GM23338 (cell line): Measurements from ENCODE around the gene SAMD11. TPM values are rescaled to one million over a fixed set of nuclear protein-coding genes. Genes with fewer than 3 reads are reported as not detected.

Source experiments
- ATAC-seq: fragments of 200-7000 bp; cut with Tn5 transposase; 3 replicates; pipeline ENCODE4 v1.9.1; 2020
- DNase-seq: peaks from one replicate; pipeline ENCODE4 v3.0.0-alpha.2; 2015; ENCODE audit warnings: low spot score
- H2AFZ ChIP-seq: fragments of 200-600 bp; sonication (generic); 2 replicates; pipeline ENCODE4 v1.8.0; 2016; ENCODE audit warnings: antibody characterized with exemption, mild to moderate bottlenecking, moderate library complexity
- H3F3A ChIP-seq: fragments of 200-600 bp; sonication (generic); replicated peaks from 2 replicates; pipeline ENCODE4 v1.8.0; 2017; ENCODE audit warnings: antibody characterized with exemption, mixed run types, low read depth
- H3K27ac ChIP-seq: fragments of 200-600 bp; sonication (generic); 2 replicates; pipeline ENCODE4 v1.6.1; 2016; ENCODE audit warnings: low read depth
- H3K27me3 ChIP-seq: fragments of 200-600 bp; sonication (generic); 2 replicates; pipeline ENCODE4 v1.8.0; 2016; ENCODE audit warnings: mild to moderate bottlenecking, mixed run types, moderate library complexity; ENCODE audit not compliant: insufficient read depth
- H3K36me3 ChIP-seq: fragments of 200-600 bp; sonication (generic); 2 replicates; pipeline ENCODE4 v1.8.0; 2016; ENCODE audit warnings: mild to moderate bottlenecking; ENCODE audit not compliant: insufficient read depth
- H3K4me1 ChIP-seq: fragments of 200-600 bp; sonication (generic); 2 replicates; pipeline ENCODE4 v1.8.0; 2016; ENCODE audit warnings: mild to moderate bottlenecking, moderate library complexity; ENCODE audit not compliant: insufficient read depth
- H3K4me2 ChIP-seq: fragments of 200-600 bp; sonication (generic); 2 replicates; pipeline ENCODE4 v1.7.1; 2017; ENCODE audit warnings: mixed run types
- H3K4me3 ChIP-seq: fragments of 200-600 bp; sonication (generic); 2 replicates; pipeline ENCODE4 v1.6.1; 2016; ENCODE audit warnings: mixed run types
- H3K79me2 ChIP-seq: fragments of 200-600 bp; sonication (generic); replicated peaks from 2 replicates; pipeline ENCODE4 v1.8.0; 2017; ENCODE audit warnings: mild to moderate bottlenecking; ENCODE audit not compliant: insufficient read depth
- H3K9me2 ChIP-seq: fragments of 200-600 bp; sonication (generic); 2 replicates; pipeline ENCODE4 v1.8.0; 2017; ENCODE audit not compliant: insufficient read depth
- H4K20me1 ChIP-seq: fragments of 200-600 bp; sonication (generic); replicated peaks from 2 replicates; pipeline ENCODE4 v1.8.0; 2017; ENCODE audit warnings: mild to moderate bottlenecking; ENCODE audit not compliant: insufficient read depth
- H3K27ac Mint-ChIP-seq: 2 replicates; pipeline ENCODE4 v1.8.0; 2020; ENCODE audit warnings: inconsistent platforms, mild to moderate bottlenecking, moderate library complexity, mixed read lengths
- H3K27me3 Mint-ChIP-seq: 3 replicates; pipeline ENCODE4 v1.8.0; 2022; ENCODE audit warnings: low read depth, mild to moderate bottlenecking, moderate library complexity, mixed read lengths, inconsistent platforms; ENCODE audit not compliant: insufficient read depth, poor library complexity
- H3K36me3 Mint-ChIP-seq: 3 replicates; pipeline ENCODE4 v1.8.0; 2021; ENCODE audit warnings: low read depth, mild to moderate bottlenecking, inconsistent platforms, moderate library complexity, mixed read lengths
- H3K4me1 Mint-ChIP-seq: 3 replicates; pipeline ENCODE4 v1.8.0; 2020; ENCODE audit warnings: mild to moderate bottlenecking, inconsistent platforms, mixed read lengths
- H3K4me3 Mint-ChIP-seq: 3 replicates; pipeline ENCODE4 v1.8.0; 2021; ENCODE audit warnings: moderate library complexity, mild to moderate bottlenecking, inconsistent platforms, mixed read lengths
- H3K9me3 Mint-ChIP-seq: 3 replicates; pipeline ENCODE4 v1.8.0; 2020; ENCODE audit warnings: moderate library complexity, mild to moderate bottlenecking, inconsistent platforms, mixed read lengths
- CREB1 ChIP-seq: fragments of 250-450 bp; sonication (Bioruptor Pico); IDR thresholded peaks from 2 replicates; pipeline ENCODE4 v1.5.0; 2020; ENCODE audit warnings: low read depth, mild to moderate bottlenecking, moderate library complexity
- EZH2 ChIP-seq: fragments of 200-600 bp; sonication (generic); IDR thresholded peaks from one replicate; pipeline ENCODE4 v1.8.0; 2017; ENCODE audit warnings: antibody characterized with exemption, mild to moderate bottlenecking, low read depth; ENCODE audit not compliant: unreplicated experiment
- EZH2phosphoT487 ChIP-seq: fragments of 200-600 bp; sonication (generic); IDR thresholded peaks from one replicate; pipeline ENCODE4 v1.8.1; 2018; ENCODE audit warnings: antibody characterized with exemption; ENCODE audit not compliant: unreplicated experiment
- JUNB ChIP-seq: IDR thresholded peaks from one replicate; pipeline ENCODE4 v1.6.1; 2016; ENCODE audit warnings: antibody characterized with exemption; ENCODE audit not compliant: unreplicated experiment
- NANOG ChIP-seq: IDR thresholded peaks from 2 replicates; pipeline ENCODE4 v1.6.1; 2016; ENCODE audit warnings: antibody characterized with exemption, borderline replicate concordance
- POLR2AphosphoS5 ChIP-seq: IDR thresholded peaks from 2 replicates; pipeline ENCODE4 v1.6.1; 2016; ENCODE audit warnings: antibody characterized with exemption, low read depth
- STAT1 ChIP-seq: IDR thresholded peaks from one replicate; pipeline ENCODE4 v1.6.1; 2016; ENCODE audit warnings: antibody characterized with exemption; ENCODE audit not compliant: unreplicated experiment
- ZNF114 ChIP-seq: fragments of 250-450 bp; sonication (Bioruptor Pico); IDR thresholded peaks from 2 replicates; pipeline ENCODE4 v1.5.0; 2020; ENCODE audit warnings: mild to moderate bottlenecking, moderate library complexity
- ZNF331 ChIP-seq: fragments of 250-450 bp; sonication (Bioruptor Pico); IDR thresholded peaks from 2 replicates; pipeline ENCODE4 v1.5.0; 2020; ENCODE audit warnings: low read depth, mild to moderate bottlenecking, moderate library complexity
- polyA plus RNA-seq: library from polyadenylated mRNA; unstranded; fragments of >200 nt; fragmentation: Nextera tagmentation; extraction: Ambion mirVana; gene quantifications from 2 replicates; pipeline ENCODE4 v1.2.1, GENCODE V29; 2016
- total RNA-seq: library from RNA; depleted of rRNA; stranded (reverse); fragments of >200 nt; shearing (Covaris generic); gene quantifications from 2 replicates; pipeline ENCODE4 v1.2.3, GENCODE V29; 2014
- TF ChIP-seq, protein P1 (sequence below), 2 experiments: fragments of 200-600 bp in 1 of 2; sonication (generic) in 1 of 2; conservative IDR thresholded peaks; 2 replicates each; pipeline versions ENCODE4 v1.5.1 to v1.6.1; 2016 to 2017; ENCODE audit warnings: antibody characterized with exemption in 2 of 2, low read depth in 2 of 2, mild to moderate bottlenecking in 2 of 2, moderate library complexity in 1 of 2
- TF ChIP-seq, protein P2 (sequence below): IDR thresholded peaks from 2 replicates; pipeline ENCODE4 v1.6.1; 2016; ENCODE audit warnings: antibody characterized with exemption
- TF ChIP-seq, protein P3 (sequence below): fragments of 250-450 bp; sonication (Bioruptor Pico); IDR thresholded peaks from 2 replicates; pipeline ENCODE4 v1.5.0; 2020; ENCODE audit warnings: mild to moderate bottlenecking, moderate library complexity
- TF ChIP-seq, protein P4 (sequence below): IDR thresholded peaks from one replicate; pipeline ENCODE4 v1.6.1; 2018; ENCODE audit warnings: antibody characterized with exemption; ENCODE audit not compliant: unreplicated experiment

The SAMD11 gene
- total and polyA plus RNA-seq, 2 experiments from 2014 or later: 0.14 to 0.40 TPM

DNA sequence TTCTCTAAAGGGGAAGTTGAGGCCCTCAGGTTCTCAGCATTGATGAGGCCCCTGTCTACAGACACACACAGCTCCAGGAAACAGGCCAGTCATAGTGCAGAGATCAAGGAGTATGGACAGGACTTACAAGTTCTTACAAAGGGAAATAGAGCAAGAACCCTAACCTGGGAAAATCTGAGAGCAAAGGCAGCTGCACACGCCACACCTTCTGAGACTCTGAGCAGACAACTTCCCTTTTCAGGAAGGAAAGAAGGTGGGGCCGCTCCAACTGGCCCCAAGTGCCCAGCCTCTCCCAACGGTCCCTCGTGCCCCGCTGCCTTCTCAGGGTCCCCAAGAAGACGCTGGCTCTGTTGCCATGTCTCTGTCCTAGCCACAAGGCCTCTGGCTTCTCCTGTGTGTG lies 31.8 kb downstream of the SAMD11 start:
- H3K4me3 Mint-ChIP-seq: no peak overlapping the region
- H3K36me3 ChIP-seq: peaks cover 18% of the 10 kb centered on the region
- DNase-seq: no peak

More for the DNA sequence above, 31.8 kb downstream of the SAMD11 start:
- Histone ChIP-seq H3K27ac (no peak overlapping the region), H3K4me3 (no peak overlapping the region), H3K9me2 (no peaks in the 10 kb centered on the region), H2AFZ (no peak overlapping the region), H3K27me3 (peaks cover 11% of the 10 kb centered on the region), H3F3A (no peaks in the 10 kb centered on the region), H4K20me1 (peaks cover 4% of the 10 kb centered on the region; the same call in 1 of the 2 replicates), H3K4me1 (no peaks in the 10 kb centered on the region; the same call in 1 of the 2 replicates), H3K79me2 (peaks cover 18% of the 10 kb centered on the region), H3K4me2 (no peak overlapping the region)
- Mint-ChIP-seq H3K27ac (no peak overlapping the region), H3K36me3 (peaks cover 55% of the 10 kb centered on the region), H3K27me3 (peaks cover 25% of the 10 kb centered on the region), H3K4me1 (peaks cover 8% of the 10 kb centered on the region), H3K9me3 (no peaks in the 10 kb centered on the region; the same call in 2 of the 3 replicates)
- ATAC-seq: no peak
- TF ChIP-seq EZH2phosphoT487 (no peak), STAT1 (no peak), CREB1 (no peak), NANOG (no peak), ZNF114 (CRISPR knock-in tag) (no peak), EZH2 (no peak), JUNB (no peak), POLR2AphosphoS5 (no peak), ZNF331 (CRISPR knock-in tag) (no peak)
- TF ChIP-seq, protein P1, sequence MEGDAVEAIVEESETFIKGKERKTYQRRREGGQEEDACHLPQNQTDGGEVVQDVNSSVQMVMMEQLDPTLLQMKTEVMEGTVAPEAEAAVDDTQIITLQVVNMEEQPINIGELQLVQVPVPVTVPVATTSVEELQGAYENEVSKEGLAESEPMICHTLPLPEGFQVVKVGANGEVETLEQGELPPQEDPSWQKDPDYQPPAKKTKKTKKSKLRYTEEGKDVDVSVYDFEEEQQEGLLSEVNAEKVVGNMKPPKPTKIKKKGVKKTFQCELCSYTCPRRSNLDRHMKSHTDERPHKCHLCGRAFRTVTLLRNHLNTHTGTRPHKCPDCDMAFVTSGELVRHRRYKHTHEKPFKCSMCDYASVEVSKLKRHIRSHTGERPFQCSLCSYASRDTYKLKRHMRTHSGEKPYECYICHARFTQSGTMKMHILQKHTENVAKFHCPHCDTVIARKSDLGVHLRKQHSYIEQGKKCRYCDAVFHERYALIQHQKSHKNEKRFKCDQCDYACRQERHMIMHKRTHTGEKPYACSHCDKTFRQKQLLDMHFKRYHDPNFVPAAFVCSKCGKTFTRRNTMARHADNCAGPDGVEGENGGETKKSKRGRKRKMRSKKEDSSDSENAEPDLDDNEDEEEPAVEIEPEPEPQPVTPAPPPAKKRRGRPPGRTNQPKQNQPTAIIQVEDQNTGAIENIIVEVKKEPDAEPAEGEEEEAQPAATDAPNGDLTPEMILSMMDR (conservative IDR thresholded peaks at IDR 0.05; ENCODE audit: low read depth in 2 of 2): no peak
- TF ChIP-seq, protein P2, sequence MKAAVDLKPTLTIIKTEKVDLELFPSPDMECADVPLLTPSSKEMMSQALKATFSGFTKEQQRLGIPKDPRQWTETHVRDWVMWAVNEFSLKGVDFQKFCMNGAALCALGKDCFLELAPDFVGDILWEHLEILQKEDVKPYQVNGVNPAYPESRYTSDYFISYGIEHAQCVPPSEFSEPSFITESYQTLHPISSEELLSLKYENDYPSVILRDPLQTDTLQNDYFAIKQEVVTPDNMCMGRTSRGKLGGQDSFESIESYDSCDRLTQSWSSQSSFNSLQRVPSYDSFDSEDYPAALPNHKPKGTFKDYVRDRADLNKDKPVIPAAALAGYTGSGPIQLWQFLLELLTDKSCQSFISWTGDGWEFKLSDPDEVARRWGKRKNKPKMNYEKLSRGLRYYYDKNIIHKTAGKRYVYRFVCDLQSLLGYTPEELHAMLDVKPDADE: no peak
- TF ChIP-seq, protein P3, sequence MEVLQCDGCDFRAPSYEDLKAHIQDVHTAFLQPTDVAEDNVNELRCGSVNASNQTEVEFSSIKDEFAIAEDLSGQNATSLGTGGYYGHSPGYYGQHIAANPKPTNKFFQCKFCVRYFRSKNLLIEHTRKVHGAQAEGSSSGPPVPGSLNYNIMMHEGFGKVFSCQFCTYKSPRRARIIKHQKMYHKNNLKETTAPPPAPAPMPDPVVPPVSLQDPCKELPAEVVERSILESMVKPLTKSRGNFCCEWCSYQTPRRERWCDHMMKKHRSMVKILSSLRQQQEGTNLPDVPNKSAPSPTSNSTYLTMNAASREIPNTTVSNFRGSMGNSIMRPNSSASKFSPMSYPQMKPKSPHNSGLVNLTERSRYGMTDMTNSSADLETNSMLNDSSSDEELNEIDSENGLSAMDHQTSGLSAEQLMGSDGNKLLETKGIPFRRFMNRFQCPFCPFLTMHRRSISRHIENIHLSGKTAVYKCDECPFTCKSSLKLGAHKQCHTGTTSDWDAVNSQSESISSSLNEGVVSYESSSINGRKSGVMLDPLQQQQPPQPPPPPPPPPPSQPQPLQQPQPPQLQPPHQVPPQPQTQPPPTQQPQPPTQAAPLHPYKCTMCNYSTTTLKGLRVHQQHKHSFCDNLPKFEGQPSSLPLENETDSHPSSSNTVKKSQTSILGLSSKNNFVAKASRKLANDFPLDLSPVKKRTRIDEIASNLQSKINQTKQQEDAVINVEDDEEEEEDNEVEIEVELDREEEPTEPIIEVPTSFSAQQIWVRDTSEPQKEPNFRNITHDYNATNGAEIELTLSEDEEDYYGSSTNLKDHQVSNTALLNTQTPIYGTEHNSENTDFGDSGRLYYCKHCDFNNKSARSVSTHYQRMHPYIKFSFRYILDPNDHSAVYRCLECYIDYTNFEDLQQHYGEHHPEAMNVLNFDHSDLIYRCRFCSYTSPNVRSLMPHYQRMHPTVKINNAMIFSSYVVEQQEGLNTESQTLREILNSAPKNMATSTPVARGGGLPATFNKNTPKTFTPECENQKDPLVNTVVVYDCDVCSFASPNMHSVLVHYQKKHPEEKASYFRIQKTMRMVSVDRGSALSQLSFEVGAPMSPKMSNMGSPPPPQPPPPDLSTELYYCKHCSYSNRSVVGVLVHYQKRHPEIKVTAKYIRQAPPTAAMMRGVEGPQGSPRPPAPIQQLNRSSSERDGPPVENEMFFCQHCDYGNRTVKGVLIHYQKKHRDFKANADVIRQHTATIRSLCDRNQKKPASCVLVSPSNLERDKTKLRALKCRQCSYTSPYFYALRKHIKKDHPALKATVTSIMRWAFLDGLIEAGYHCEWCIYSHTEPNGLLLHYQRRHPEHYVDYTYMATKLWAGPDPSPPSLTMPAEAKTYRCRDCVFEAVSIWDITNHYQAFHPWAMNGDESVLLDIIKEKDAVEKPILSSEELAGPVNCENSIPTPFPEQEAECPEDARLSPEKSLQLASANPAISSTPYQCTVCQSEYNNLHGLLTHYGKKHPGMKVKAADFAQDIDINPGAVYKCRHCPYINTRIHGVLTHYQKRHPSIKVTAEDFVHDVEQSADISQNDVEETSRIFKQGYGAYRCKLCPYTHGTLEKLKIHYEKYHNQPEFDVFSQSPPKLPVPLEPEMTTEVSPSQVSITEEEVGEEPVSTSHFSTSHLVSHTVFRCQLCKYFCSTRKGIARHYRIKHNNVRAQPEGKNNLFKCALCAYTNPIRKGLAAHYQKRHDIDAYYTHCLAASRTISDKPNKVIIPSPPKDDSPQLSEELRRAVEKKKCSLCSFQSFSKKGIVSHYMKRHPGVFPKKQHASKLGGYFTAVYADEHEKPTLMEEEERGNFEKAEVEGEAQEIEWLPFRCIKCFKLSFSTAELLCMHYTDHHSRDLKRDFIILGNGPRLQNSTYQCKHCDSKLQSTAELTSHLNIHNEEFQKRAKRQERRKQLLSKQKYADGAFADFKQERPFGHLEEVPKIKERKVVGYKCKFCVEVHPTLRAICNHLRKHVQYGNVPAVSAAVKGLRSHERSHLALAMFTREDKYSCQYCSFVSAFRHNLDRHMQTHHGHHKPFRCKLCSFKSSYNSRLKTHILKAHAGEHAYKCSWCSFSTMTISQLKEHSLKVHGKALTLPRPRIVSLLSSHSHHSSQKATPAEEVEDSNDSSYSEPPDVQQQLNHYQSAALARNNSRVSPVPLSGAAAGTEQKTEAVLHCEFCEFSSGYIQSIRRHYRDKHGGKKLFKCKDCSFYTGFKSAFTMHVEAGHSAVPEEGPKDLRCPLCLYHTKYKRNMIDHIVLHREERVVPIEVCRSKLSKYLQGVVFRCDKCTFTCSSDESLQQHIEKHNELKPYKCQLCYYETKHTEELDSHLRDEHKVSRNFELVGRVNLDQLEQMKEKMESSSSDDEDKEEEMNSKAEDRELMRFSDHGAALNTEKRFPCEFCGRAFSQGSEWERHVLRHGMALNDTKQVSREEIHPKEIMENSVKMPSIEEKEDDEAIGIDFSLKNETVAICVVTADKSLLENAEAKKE (CRISPR knock-in tag): no peak
- TF ChIP-seq, protein P4, sequence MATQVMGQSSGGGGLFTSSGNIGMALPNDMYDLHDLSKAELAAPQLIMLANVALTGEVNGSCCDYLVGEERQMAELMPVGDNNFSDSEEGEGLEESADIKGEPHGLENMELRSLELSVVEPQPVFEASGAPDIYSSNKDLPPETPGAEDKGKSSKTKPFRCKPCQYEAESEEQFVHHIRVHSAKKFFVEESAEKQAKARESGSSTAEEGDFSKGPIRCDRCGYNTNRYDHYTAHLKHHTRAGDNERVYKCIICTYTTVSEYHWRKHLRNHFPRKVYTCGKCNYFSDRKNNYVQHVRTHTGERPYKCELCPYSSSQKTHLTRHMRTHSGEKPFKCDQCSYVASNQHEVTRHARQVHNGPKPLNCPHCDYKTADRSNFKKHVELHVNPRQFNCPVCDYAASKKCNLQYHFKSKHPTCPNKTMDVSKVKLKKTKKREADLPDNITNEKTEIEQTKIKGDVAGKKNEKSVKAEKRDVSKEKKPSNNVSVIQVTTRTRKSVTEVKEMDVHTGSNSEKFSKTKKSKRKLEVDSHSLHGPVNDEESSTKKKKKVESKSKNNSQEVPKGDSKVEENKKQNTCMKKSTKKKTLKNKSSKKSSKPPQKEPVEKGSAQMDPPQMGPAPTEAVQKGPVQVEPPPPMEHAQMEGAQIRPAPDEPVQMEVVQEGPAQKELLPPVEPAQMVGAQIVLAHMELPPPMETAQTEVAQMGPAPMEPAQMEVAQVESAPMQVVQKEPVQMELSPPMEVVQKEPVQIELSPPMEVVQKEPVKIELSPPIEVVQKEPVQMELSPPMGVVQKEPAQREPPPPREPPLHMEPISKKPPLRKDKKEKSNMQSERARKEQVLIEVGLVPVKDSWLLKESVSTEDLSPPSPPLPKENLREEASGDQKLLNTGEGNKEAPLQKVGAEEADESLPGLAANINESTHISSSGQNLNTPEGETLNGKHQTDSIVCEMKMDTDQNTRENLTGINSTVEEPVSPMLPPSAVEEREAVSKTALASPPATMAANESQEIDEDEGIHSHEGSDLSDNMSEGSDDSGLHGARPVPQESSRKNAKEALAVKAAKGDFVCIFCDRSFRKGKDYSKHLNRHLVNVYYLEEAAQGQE: no peak
